PC-3 (cell line): ENCODE results near the gene PLA2G4A. TPM values are rescaled to one million over a fixed set of nuclear protein-coding genes. Genes with fewer than 3 reads are reported as not detected.

Experiments
- ATAC-seq: fragments of 200-7000 bp; cut with Tn5 transposase; 2 replicates; pipeline ENCODE4 v1.9.1; 2020; ENCODE audit warnings: mild to moderate bottlenecking, moderate library complexity
- BruUV-seq: library from RNA; stranded (reverse); fragments of 400-500 nt; replicated peaks from 2 replicates; lab custom pipeline; 2021; lab: Mats Ljungman, UMichigan
- CTCF ChIA-PET: fragments of 300-600 bp; sonication (Branson Sonifier 250); formaldehyde crosslinking; loops from one replicate; lab custom pipeline; 2022; ENCODE audit warnings: antibody characterized with exemption; lab: Charles Lee
- POLR2A ChIA-PET: fragments of 300-600 bp; sonication (Branson Sonifier 250); formaldehyde crosslinking; loops from one replicate; lab custom pipeline; 2022; ENCODE audit warnings: antibody characterized with exemption; ENCODE audit not compliant: unreplicated experiment; lab: Charles Lee
- DNase-seq: peaks from one replicate; pipeline ENCODE4 v3.0.0-alpha.2; 2015
- H2AFZ ChIP-seq: fragments of 300-600 bp; sonication (generic); 2 replicates; pipeline ENCODE4 v1.6.0; 2016; ENCODE audit warnings: antibody characterized with exemption, low read length
- H3F3A ChIP-seq: fragments of 300-600 bp; sonication (generic); one replicate; pipeline ENCODE4 v1.6.0; 2017; ENCODE audit warnings: antibody characterized with exemption, low read length, control low read depth, mild to moderate bottlenecking; ENCODE audit not compliant: unreplicated experiment
- H3K27ac ChIP-seq: fragments of 300-600 bp; sonication (generic); 2 replicates; pipeline ENCODE4 v1.5.1; 2016; ENCODE audit warnings: mild to moderate bottlenecking, low read length
- H3K27me3 ChIP-seq: fragments of 300-600 bp; sonication (generic); 2 replicates; pipeline ENCODE4 v1.6.1; 2016; ENCODE audit warnings: low read length, mixed read lengths
- H3K36me3 ChIP-seq: fragments of 300-600 bp; sonication (generic); 2 replicates; pipeline ENCODE4 v1.6.1; 2016; ENCODE audit warnings: low read depth, mixed run types, low read length, mixed read lengths
- H3K4me1 ChIP-seq: fragments of 300-600 bp; sonication (generic); 2 replicates; pipeline ENCODE4 v1.5.1; 2016; ENCODE audit warnings: low read length; ENCODE audit not compliant: insufficient read depth
- H3K4me2 ChIP-seq: fragments of 300-600 bp; sonication (generic); 2 replicates; pipeline ENCODE4 v1.6.0; 2016; ENCODE audit warnings: low read length
- H3K4me3 ChIP-seq: fragments of 300-600 bp; sonication (generic); 2 replicates; pipeline ENCODE4 v1.5.1; 2016; ENCODE audit warnings: mild to moderate bottlenecking, low read length, mixed read lengths
- H3K79me2 ChIP-seq: fragments of 300-600 bp; sonication (generic); 2 replicates; pipeline ENCODE4 v1.6.1; 2017; ENCODE audit warnings: low read length, mixed read lengths
- H3K9ac ChIP-seq: fragments of 300-600 bp; sonication (generic); 2 replicates; pipeline ENCODE4 v1.6.0; 2016; ENCODE audit warnings: mild to moderate bottlenecking, low read length
- H3K9me2 ChIP-seq: fragments of 300-600 bp; sonication (generic); replicated peaks from 2 replicates; pipeline ENCODE4 v1.6.1; 2016; ENCODE audit warnings: mixed run types, low read length, mixed read lengths
- H3K9me3 ChIP-seq: fragments of 300-600 bp; sonication (generic); 2 replicates; pipeline ENCODE4 v1.6.1; 2016; ENCODE audit warnings: low read length, mixed read lengths
- H4K20me1 ChIP-seq: fragments of 300-600 bp; sonication (generic); 2 replicates; pipeline ENCODE4 v1.6.1; 2016; ENCODE audit warnings: low read length, mixed read lengths
- EZH2 ChIP-seq: fragments of 300-600 bp; sonication (generic); IDR thresholded peaks from one replicate; pipeline ENCODE4 v1.6.1; 2017; ENCODE audit warnings: antibody characterized with exemption, mild to moderate bottlenecking, low read length; ENCODE audit not compliant: unreplicated experiment
- EZH2phosphoT487 ChIP-seq: fragments of 300-600 bp; sonication (generic); IDR thresholded peaks from 2 replicates; pipeline ENCODE4 v1.6.1; 2018; ENCODE audit warnings: mild to moderate bottlenecking, antibody characterized with exemption, low read length, borderline replicate concordance
- intact Hi-C: fragments of 100-400 bp; cut with micrococcal nuclease; formaldehyde crosslinking; loops from 2 replicates; pipeline ENCODE4 v1.9.0; 2023
- total RNA-seq: library from RNA; depleted of rRNA; stranded (reverse); fragments of >200 nt; gene quantifications from 2 replicates; pipeline ENCODE4 v1.2.3, GENCODE V29; 2014
- TF ChIP-seq, protein P1 (sequence below): fragments of 300-600 bp; sonication (generic); conservative IDR thresholded peaks from 2 replicates; pipeline ENCODE4 v1.5.1; 2017; ENCODE audit warnings: antibody characterized with exemption, low read depth, mild to moderate bottlenecking, low read length

Gene PLA2G4A
- total RNA-seq, 1 experiment from 2014 or later: 2.3 TPM

DNA sequence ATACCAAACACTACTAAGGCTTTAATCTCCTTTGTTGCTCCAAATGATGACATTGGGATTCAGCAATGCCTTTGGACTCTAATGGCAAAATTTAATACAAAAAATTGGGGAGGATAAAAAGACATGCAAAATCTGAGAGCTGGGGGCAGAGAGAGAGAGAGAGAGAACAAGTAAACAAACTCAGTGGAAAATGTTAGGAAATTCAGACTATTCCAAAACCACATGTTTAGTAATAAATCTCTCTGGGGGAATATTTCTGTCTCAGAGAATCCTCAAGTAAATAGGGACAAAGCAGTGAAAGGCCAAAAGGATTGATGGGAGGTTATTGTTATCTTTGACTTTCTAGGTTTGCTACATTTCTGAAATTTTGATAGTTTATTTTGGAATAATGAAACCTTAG, 65.7 kb downstream of the PLA2G4A start:
- intact Hi-C loops: no loop called here
- Histone ChIP-seq H3F3A (no peaks in the 10 kb centered on the region), H3K4me2 (no peak overlapping the region), H3K9me3 (no peaks in the 10 kb centered on the region), H3K27ac (no peak overlapping the region), H3K9me2 (no peaks in the 10 kb centered on the region), H3K4me1 (no peaks in the 10 kb centered on the region), H2AFZ (no peak overlapping the region), H3K36me3 (no peaks in the 10 kb centered on the region), H3K4me3 (no peak overlapping the region), H3K27me3 (no peaks in the 10 kb centered on the region), H4K20me1 (no peaks in the 10 kb centered on the region), H3K9ac (no peak overlapping the region), H3K79me2 (no peaks in the 10 kb centered on the region)
- no TSS peak for BruUV-seq
- ChIA-PET POLR2A (no interaction called here), CTCF (no interaction called here)
- TF ChIP-seq EZH2 (no peak), EZH2phosphoT487 (no peak)
- TF ChIP-seq, protein P1, sequence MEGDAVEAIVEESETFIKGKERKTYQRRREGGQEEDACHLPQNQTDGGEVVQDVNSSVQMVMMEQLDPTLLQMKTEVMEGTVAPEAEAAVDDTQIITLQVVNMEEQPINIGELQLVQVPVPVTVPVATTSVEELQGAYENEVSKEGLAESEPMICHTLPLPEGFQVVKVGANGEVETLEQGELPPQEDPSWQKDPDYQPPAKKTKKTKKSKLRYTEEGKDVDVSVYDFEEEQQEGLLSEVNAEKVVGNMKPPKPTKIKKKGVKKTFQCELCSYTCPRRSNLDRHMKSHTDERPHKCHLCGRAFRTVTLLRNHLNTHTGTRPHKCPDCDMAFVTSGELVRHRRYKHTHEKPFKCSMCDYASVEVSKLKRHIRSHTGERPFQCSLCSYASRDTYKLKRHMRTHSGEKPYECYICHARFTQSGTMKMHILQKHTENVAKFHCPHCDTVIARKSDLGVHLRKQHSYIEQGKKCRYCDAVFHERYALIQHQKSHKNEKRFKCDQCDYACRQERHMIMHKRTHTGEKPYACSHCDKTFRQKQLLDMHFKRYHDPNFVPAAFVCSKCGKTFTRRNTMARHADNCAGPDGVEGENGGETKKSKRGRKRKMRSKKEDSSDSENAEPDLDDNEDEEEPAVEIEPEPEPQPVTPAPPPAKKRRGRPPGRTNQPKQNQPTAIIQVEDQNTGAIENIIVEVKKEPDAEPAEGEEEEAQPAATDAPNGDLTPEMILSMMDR: no peak
- DNase-seq: no peak
- no peak for ATAC-seq

GRCh38 chr1:186896211-186896610, 67.5 kb downstream of the PLA2G4A start:
- intact Hi-C loops: no loop called here
- Histone ChIP-seq H3K79me2 (no peaks in the 10 kb centered on the region), H3K9ac (no peak overlapping the region), H3K4me2 (no peak overlapping the region), H3K4me3 (no peak overlapping the region), H3K36me3 (no peaks in the 10 kb centered on the region), H4K20me1 (no peaks in the 10 kb centered on the region), H3K27me3 (no peaks in the 10 kb centered on the region), H3K9me2 (no peaks in the 10 kb centered on the region), H3K4me1 (no peaks in the 10 kb centered on the region), H3F3A (no peaks in the 10 kb centered on the region), H3K9me3 (no peaks in the 10 kb centered on the region), H2AFZ (no peak overlapping the region), H3K27ac (no peak overlapping the region)
- ChIA-PET CTCF (no interaction called here), POLR2A (no interaction called here)
- BruUV-seq: no TSS peak
- TF ChIP-seq EZH2: no peak
- TF ChIP-seq, protein P1: no peak
- no peak for TF ChIP-seq EZH2phosphoT487
- no peak for DNase-seq
- no peak for ATAC-seq

- H3K9me3 ChIP-seq: no peaks in the 10 kb centered on the region
- no TSS peak for BruUV-seq
- intact Hi-C loops: no loop called here
- no peaks in the 10 kb centered on the region for H3F3A ChIP-seq
- no peaks in the 10 kb centered on the region for H3K36me3 ChIP-seq
- H2AFZ ChIP-seq: no peak overlapping the region
- H3K27ac ChIP-seq: no peak overlapping the region
- no peak overlapping the region for H3K9ac ChIP-seq
- H3K79me2 ChIP-seq: no peaks in the 10 kb centered on the region
- ATAC-seq (no peak), DNase-seq (no peak)
- no peak overlapping the region for H3K4me3 ChIP-seq
- CTCF ChIA-PET: no interaction called here
- H4K20me1 ChIP-seq: no peaks in the 10 kb centered on the region
- POLR2A ChIA-PET: no interaction called here
- no peaks in the 10 kb centered on the region for H3K4me1 ChIP-seq
- no peak for TF ChIP-seq EZH2
- TF ChIP-seq, protein P1: no peak
- TF ChIP-seq EZH2phosphoT487: no peak
- H3K27me3 ChIP-seq: no peaks in the 10 kb centered on the region
- H3K4me2 ChIP-seq: no peak overlapping the region
- no peaks in the 10 kb centered on the region for H3K9me2 ChIP-seq
These were observed 68.3 kb downstream of the PLA2G4A start for GRCh38 chr1:186897008-186897407.
